Breast epithelium (tissue), 4 donors: ENCODE results near the gene MOCS1. TPM values are rescaled to one million over a fixed set of nuclear protein-coding genes. Genes with fewer than 3 reads are reported as not detected.

ENCODE experiments used
- DNase-seq, 2 donors: peaks; one replicate each; pipeline ENCODE4 v3.0.0-alpha.2; 2019; ENCODE audit warnings: low spot score in 2 of 2
- H3K27ac ChIP-seq, 2 donors: fragments of 200-600 bp; sonication (generic) in 1 of 2; one replicate each; pipeline ENCODE4 v1.5.1; 2016 to 2019; ENCODE audit warnings: mild to moderate bottlenecking in 1 of 2
- H3K27me3 ChIP-seq, 2 donors: fragments of 200-600 bp; sonication (generic) in 1 of 2; one replicate each; pipeline versions ENCODE4 v1.5.1 to v1.6.0; 2017 to 2019; ENCODE audit warnings: control low read depth in 1 of 2, mild to moderate bottlenecking in 1 of 2
- H3K36me3 ChIP-seq: fragments of 200-600 bp; one replicate; pipeline ENCODE4 v1.5.1; 2019
- H3K4me1 ChIP-seq, 2 donors: fragments of 200-600 bp; sonication (generic); one replicate each; pipeline ENCODE4 v1.5.1; 2016 to 2019; ENCODE audit warnings: control low read depth in 1 of 2
- H3K4me3 ChIP-seq, 3 donors: fragments of 200-600 bp; sonication (generic); 1 replicate in 2 of 3; 2 replicates in 1 of 3; pipeline ENCODE4 v1.5.1; 2016 to 2019; ENCODE audit warnings: mild to moderate bottlenecking in 3 of 3, moderate library complexity in 2 of 3
- H3K9me3 ChIP-seq, 2 donors: fragments of 200-600 bp; sonication (generic) in 1 of 2; one replicate each; pipeline ENCODE4 v1.5.1; 2016 to 2019; ENCODE audit warnings: control low read depth in 1 of 2
- POLR2A ChIP-seq: fragments of 450-650 bp; IDR thresholded peaks from one replicate; pipeline ENCODE4 v1.6.1; 2016; ENCODE audit warnings: antibody characterized with exemption, mild to moderate bottlenecking, moderate library complexity
- POLR2AphosphoS5 ChIP-seq, 3 donors: sonication (generic); formaldehyde crosslinking; IDR thresholded peaks; one replicate each; pipeline ENCODE4 v1.6.1; 2017; ENCODE audit warnings: antibody characterized with exemption in 3 of 3
- intact Hi-C: fragments of 100-400 bp; cut with DNase I; formaldehyde crosslinking; loops from one replicate; pipeline ENCODE4 v1.15.1; 2023; ENCODE audit warnings: low total_unique reads
- total RNA-seq, 3 donors: library from RNA; depleted of rRNA; stranded (reverse); fragments of >200 nt; gene quantifications; one replicate each; pipeline ENCODE4 v1.1.0, GENCODE V29; 2016
- TF ChIP-seq, protein P1 (sequence below), 3 donors: fragments of 450-650 bp; IDR thresholded peaks; one replicate each; pipeline ENCODE4 v1.5.1; 2016 to 2017; ENCODE audit warnings: antibody characterized with exemption in 3 of 3, mild to moderate bottlenecking in 3 of 3, moderate library complexity in 3 of 3

The MOCS1 gene
- total RNA-seq, 3 donors from 2014 or later: 23.6 to 78.9 (median 25.3) TPM

DNA sequence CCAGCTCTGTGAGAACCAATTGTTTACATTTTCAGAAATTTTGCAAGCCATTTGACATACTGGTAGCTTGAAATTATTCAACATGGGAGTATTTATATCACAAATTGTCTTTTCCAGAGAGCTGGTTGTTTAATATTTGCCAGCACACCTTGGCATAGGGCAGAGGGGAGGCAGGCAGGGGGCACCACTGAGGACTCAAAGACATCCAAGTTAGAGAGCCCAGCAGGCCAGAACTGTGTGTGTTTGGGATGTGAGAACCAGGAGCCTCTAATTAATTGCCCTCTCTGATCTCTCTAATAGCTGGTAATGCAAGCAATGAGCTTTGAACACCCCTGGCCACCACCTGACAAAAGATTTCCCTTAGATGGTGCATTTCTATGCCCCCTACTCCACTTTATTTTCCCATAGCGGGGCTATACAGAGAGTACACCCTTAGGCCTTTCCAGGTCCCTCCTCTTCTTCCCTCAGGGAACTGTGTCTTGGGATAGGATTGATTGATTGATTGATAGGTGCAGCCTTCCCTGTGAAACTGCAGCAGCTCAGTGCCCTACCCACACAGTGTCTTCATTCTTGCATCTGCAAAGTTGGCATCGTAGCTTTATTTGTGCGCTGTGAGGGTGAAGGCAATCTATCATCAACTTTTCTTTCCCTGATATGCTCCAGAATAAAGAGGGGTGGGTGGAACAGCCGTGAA lies 29.2 kb downstream of the MOCS1 start:
- intact Hi-C loops: no loop called here
- H3K4me1 ChIP-seq: no peaks in the 10 kb centered on the region
- H3K27ac ChIP-seq: no peak overlapping the region
- H3K9me3 ChIP-seq: no peaks in the 10 kb centered on the region
- no peak overlapping the region for H3K4me3 ChIP-seq
- no peaks in the 10 kb centered on the region for H3K27me3 ChIP-seq
- no peaks in the 10 kb centered on the region for H3K36me3 ChIP-seq
- TF ChIP-seq, protein P1, sequence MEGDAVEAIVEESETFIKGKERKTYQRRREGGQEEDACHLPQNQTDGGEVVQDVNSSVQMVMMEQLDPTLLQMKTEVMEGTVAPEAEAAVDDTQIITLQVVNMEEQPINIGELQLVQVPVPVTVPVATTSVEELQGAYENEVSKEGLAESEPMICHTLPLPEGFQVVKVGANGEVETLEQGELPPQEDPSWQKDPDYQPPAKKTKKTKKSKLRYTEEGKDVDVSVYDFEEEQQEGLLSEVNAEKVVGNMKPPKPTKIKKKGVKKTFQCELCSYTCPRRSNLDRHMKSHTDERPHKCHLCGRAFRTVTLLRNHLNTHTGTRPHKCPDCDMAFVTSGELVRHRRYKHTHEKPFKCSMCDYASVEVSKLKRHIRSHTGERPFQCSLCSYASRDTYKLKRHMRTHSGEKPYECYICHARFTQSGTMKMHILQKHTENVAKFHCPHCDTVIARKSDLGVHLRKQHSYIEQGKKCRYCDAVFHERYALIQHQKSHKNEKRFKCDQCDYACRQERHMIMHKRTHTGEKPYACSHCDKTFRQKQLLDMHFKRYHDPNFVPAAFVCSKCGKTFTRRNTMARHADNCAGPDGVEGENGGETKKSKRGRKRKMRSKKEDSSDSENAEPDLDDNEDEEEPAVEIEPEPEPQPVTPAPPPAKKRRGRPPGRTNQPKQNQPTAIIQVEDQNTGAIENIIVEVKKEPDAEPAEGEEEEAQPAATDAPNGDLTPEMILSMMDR (IDR thresholded peaks at IDR 0.05): no peak
- TF ChIP-seq POLR2A: no peak
- TF ChIP-seq POLR2AphosphoS5 (IDR thresholded peaks at IDR 0.05): no peak
- no peak for DNase-seq

GRCh38 chr6:39903656-39904055 lies 30.6 kb downstream of the MOCS1 start:
- TF ChIP-seq POLR2A (no peak), POLR2AphosphoS5 (IDR thresholded peaks at IDR 0.05) (no peak)
- TF ChIP-seq, protein P1 (IDR thresholded peaks at IDR 0.05): no peak
- intact Hi-C loops: no loop called here
- Histone ChIP-seq H3K9me3 (no peaks in the 10 kb centered on the region), H3K27me3 (no peaks in the 10 kb centered on the region), H3K4me3 (no peak overlapping the region), H3K36me3 (no peaks in the 10 kb centered on the region), H3K27ac (no peak overlapping the region), H3K4me1 (no peaks in the 10 kb centered on the region)
- no peak for DNase-seq

- TF ChIP-seq, protein P1 (IDR thresholded peaks at IDR 0.05): no peak
- no peak for TF ChIP-seq POLR2AphosphoS5 (IDR thresholded peaks at IDR 0.05)
- TF ChIP-seq POLR2A: no peak
- Histone ChIP-seq H3K4me3 (no peak overlapping the region), H3K27ac (no peak overlapping the region), H3K36me3 (no peaks in the 10 kb centered on the region), H3K4me1 (no peaks in the 10 kb centered on the region), H3K27me3 (no peaks in the 10 kb centered on the region), H3K9me3 (no peaks in the 10 kb centered on the region)
- no peak for DNase-seq
- intact Hi-C loops: no loop called here
Observed at GRCh38 chr6:39902786-39903465, 31.3 kb downstream of the MOCS1 start.

GRCh38 chr6:39902136-39902535 lies 32.1 kb downstream of the MOCS1 start:
- H3K9me3 ChIP-seq: no peaks in the 10 kb centered on the region
- TF ChIP-seq, protein P1 (IDR thresholded peaks at IDR 0.05): no peak
- TF ChIP-seq POLR2A (no peak), POLR2AphosphoS5 (IDR thresholded peaks at IDR 0.05) (no peak)
- no peak for DNase-seq
- H3K27me3 ChIP-seq: no peaks in the 10 kb centered on the region
- no peak overlapping the region for H3K27ac ChIP-seq
- intact Hi-C loops: no loop called here
- H3K4me3 ChIP-seq: no peak overlapping the region
- no peaks in the 10 kb centered on the region for H3K4me1 ChIP-seq
- H3K36me3 ChIP-seq: no peaks in the 10 kb centered on the region

DNA sequence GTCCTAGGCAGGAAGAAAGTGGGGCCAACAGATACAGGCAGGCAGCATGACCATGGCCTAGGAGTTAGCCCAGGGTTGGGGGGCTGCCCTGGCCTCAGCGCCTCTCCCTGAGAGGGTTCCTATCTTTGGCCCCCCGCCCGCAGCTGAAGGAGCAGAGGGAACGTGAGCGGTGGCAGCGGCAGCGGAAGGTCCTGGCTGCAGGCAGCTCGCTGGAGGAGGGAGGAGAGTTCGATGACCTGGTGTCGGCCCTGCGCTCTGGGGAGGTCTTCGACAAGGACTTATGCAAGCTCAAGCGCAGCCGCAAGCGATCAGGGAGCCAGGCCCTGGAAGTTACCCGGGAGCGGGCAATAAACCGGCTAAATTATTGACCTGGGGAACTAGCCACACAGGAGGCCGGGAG lies 32.6 kb downstream of the MOCS1 start:
- no peak for TF ChIP-seq POLR2AphosphoS5 (IDR thresholded peaks at IDR 0.05)
- TF ChIP-seq, protein P1 (IDR thresholded peaks at IDR 0.05): no peak
- no peak for TF ChIP-seq POLR2A
- Histone ChIP-seq H3K4me1 (no peaks in the 10 kb centered on the region), H3K9me3 (no peaks in the 10 kb centered on the region), H3K4me3 (no peak overlapping the region), H3K27me3 (no peaks in the 10 kb centered on the region), H3K36me3 (no peaks in the 10 kb centered on the region), H3K27ac (no peak overlapping the region)
- intact Hi-C loops: no loop called here
- DNase-seq: no peak
